HG03457 (cell line): ENCODE results near the gene THEMIS2.

ENCODE experiments used
- ATAC-seq: cut with Tn5 transposase; IDR thresholded peaks from one replicate; pipeline ENCODE4 v1.9.1; 2021; ENCODE audit warnings: moderate number of reproducible peaks; ENCODE audit not compliant: unreplicated experiment

THEMIS2 gene

GRCh38 chr1:27885114-27885528, 12.8 kb downstream of the THEMIS2 start:
- no peak for ATAC-seq

- no peak for ATAC-seq
These were observed 13.4 kb downstream of the THEMIS2 start for GRCh38 chr1:27885621-27886352.

GRCh38 chr1:27886353-27886679, 14.0 kb downstream of the THEMIS2 start:
- ATAC-seq, result no peak

GRCh38 chr1:27886744-27887143, 14.4 kb downstream of the THEMIS2 start:
- no peak for ATAC-seq

GRCh38 chr1:27887215-27888021, 15.1 kb downstream of the THEMIS2 start:
- no peak for ATAC-seq

GRCh38 chr1:27889506-27889905, 17.2 kb downstream of the THEMIS2 start:
- ATAC-seq, result no peak

GRCh38 chr1:27891196-27891889, 19.0 kb downstream of the THEMIS2 start:
- ATAC-seq, result no peak

- no peak for ATAC-seq
These were observed 22.2 kb downstream of the THEMIS2 start for GRCh38 chr1:27894521-27894920.

GRCh38 chr1:27906759-27907158, 34.4 kb downstream of the THEMIS2 start:
- ATAC-seq, result no peak

- no peak for ATAC-seq
These were observed 40.1 kb downstream of the THEMIS2 start for GRCh38 chr1:27912429-27912828.

- no peak for ATAC-seq
These were observed 42.8 kb downstream of the THEMIS2 start for GRCh38 chr1:27915082-27915575.

GRCh38 chr1:27922272-27922671, 49.9 kb downstream of the THEMIS2 start:
- ATAC-seq, result no peak

GRCh38 chr1:27928216-27928954, 56.0 kb downstream of the THEMIS2 start:
- no peak for ATAC-seq

- no peak for ATAC-seq
These were observed 58.8 kb downstream of the THEMIS2 start for GRCh38 chr1:27931184-27931583.

GRCh38 chr1:27931759-27932158, 59.4 kb downstream of the THEMIS2 start:
- ATAC-seq, result no peak

- no peak for ATAC-seq
These were observed 62.6 kb downstream of the THEMIS2 start, which contains the start of gene SMPDL3B for GRCh38 chr1:27934818-27935549. SMPDL3B (plus strand) TSS chr1:27935000; CDS start chr1:27935184, 184 bp downstream.

- ATAC-seq, result no peak
These were observed 63.4 kb downstream of the THEMIS2 start for GRCh38 chr1:27935721-27936120.
